ENCODE data around the gene MTG1.

DNA sequence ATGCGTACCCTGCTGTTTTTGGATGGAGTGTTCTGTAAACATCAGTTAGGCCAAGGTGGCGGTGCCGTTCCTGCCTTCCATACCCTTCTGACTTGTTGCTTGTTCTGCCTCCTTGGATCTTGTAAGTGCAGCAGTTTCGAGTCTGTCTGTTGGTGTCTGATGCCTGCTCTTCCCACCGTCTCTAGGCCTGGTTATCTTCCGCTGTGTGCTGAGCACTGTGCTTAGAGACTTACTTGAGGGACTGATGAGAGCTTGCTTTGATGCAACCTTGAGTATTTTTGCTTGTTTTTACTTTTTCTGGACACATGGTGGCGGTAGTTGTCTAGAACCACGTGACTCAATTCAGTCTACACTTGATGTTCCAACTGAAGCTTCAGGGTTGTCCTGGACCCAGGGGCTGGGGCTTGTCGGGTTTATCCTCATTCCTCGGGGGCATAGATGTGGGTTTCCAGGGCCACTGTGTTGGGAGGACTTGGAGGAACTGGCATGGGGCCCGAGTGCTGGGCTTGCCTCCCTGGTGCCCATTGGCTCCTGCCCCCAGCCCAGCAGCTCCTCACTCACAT, 44.8 kb downstream of the MTG1 start:
- TF ChIP-seq, protein P1, sequence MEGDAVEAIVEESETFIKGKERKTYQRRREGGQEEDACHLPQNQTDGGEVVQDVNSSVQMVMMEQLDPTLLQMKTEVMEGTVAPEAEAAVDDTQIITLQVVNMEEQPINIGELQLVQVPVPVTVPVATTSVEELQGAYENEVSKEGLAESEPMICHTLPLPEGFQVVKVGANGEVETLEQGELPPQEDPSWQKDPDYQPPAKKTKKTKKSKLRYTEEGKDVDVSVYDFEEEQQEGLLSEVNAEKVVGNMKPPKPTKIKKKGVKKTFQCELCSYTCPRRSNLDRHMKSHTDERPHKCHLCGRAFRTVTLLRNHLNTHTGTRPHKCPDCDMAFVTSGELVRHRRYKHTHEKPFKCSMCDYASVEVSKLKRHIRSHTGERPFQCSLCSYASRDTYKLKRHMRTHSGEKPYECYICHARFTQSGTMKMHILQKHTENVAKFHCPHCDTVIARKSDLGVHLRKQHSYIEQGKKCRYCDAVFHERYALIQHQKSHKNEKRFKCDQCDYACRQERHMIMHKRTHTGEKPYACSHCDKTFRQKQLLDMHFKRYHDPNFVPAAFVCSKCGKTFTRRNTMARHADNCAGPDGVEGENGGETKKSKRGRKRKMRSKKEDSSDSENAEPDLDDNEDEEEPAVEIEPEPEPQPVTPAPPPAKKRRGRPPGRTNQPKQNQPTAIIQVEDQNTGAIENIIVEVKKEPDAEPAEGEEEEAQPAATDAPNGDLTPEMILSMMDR (conservative IDR thresholded peaks at IDR 0.05 in 1 of 2, IDR thresholded peaks at IDR 0.05 in 1 of 2; ENCODE audit: low read depth in 1 of 2, low read length in 2 of 2) = peak in 1 of 2 donors; percentile 7
- TF ChIP-seq EZH2 (IDR thresholded peaks at IDR 0.05; ENCODE audit: low read length, missing control alignments) = no peak

Measured in fibroblast of lung (primary cell).